CD4-positive, CD25-positive, alpha-beta regulatory T cell (primary cell): ENCODE data around the gene LGR6. TPM values are rescaled to one million over a fixed set of nuclear protein-coding genes. Genes with fewer than 3 reads are reported as not detected.

Experiments
- ATAC-seq, 2 donors: fragments of 150-1000 bp; cut with Tn5 transposase; one replicate each; pipeline ENCODE4 v1.10.0; 2021; ENCODE audit warnings: low read depth in 2 of 2, moderate number of reproducible peaks in 2 of 2, moderate library complexity in 1 of 2
- DNase-seq, 3 donors: peaks; one replicate each; pipeline versions ENCODE4 v3.0.0 to v3.0.0-alpha.2; 2012 to 2022; ENCODE audit warnings: mixed read lengths in 1 of 3
- H3K27ac ChIP-seq: one replicate; pipeline ENCODE4 v1.7.0; 2013; ENCODE audit warnings: mild to moderate bottlenecking, low read length; ENCODE audit not compliant: insufficient read depth, poor library complexity, severe bottlenecking
- H3K27me3 ChIP-seq: one replicate; pipeline ENCODE4 v1.7.0; 2013; ENCODE audit warnings: low read length; ENCODE audit not compliant: control insufficient read depth, insufficient read depth
- H3K36me3 ChIP-seq: one replicate; pipeline ENCODE4 v1.7.0; 2013; ENCODE audit warnings: mild to moderate bottlenecking, low read length, moderate library complexity; ENCODE audit not compliant: control insufficient read depth, insufficient read depth
- H3K4me1 ChIP-seq: 2 replicates; pipeline ENCODE4 v1.7.0; 2013; ENCODE audit warnings: mild to moderate bottlenecking, low read length; ENCODE audit not compliant: insufficient read depth, control insufficient read depth, poor library complexity, severe bottlenecking
- H3K4me3 ChIP-seq: one replicate; pipeline ENCODE4 v1.7.0; 2013; ENCODE audit warnings: low read depth, mild to moderate bottlenecking, low read length, moderate library complexity
- H3K9me3 ChIP-seq, 2 experiments: 1 replicate in 1 of 2; 2 replicates in 1 of 2; pipeline ENCODE4 v1.7.0; 2013; ENCODE audit warnings: low read length in 2 of 2, mild to moderate bottlenecking in 1 of 2, moderate library complexity in 1 of 2; ENCODE audit not compliant: control insufficient read depth in 2 of 2
- H3K27ac Mint-ChIP-seq, 3 donors: one replicate each; pipeline ENCODE4 v1.8.0; 2020 to 2022; ENCODE audit warnings: mild to moderate bottlenecking in 3 of 3, mixed read lengths in 3 of 3, moderate library complexity in 2 of 3
- H3K27me3 Mint-ChIP-seq: one replicate; pipeline ENCODE4 v1.8.0; 2022; ENCODE audit warnings: mild to moderate bottlenecking, mixed read lengths
- H3K36me3 Mint-ChIP-seq: one replicate; pipeline ENCODE4 v1.8.0; 2020; ENCODE audit warnings: mixed read lengths
- H3K4me1 Mint-ChIP-seq, 4 donors: one replicate each; pipeline ENCODE4 v1.8.0; 2020 to 2022; ENCODE audit warnings: mixed read lengths in 4 of 4, mild to moderate bottlenecking in 1 of 4
- H3K4me3 Mint-ChIP-seq, 4 donors: one replicate each; pipeline ENCODE4 v1.8.0; 2020 to 2022; ENCODE audit warnings: mild to moderate bottlenecking in 4 of 4, mixed read lengths in 4 of 4, moderate library complexity in 3 of 4
- H3K9me3 Mint-ChIP-seq, 7 donors: one replicate each; pipeline ENCODE4 v1.8.0; 2020 to 2022; ENCODE audit warnings: mixed read lengths in 7 of 7, mild to moderate bottlenecking in 3 of 7, moderate library complexity in 2 of 7
- polyA plus RNA-seq, 4 donors: library from polyadenylated mRNA; unstranded; fragments of 300-500 nt; fragmentation: Illumina TruSeq; gene quantifications; one replicate each; pipeline ENCODE4 v1.2.3, GENCODE V29; 2021
- total RNA-seq: library from RNA; stranded (reverse); gene quantifications from one replicate; pipeline ENCODE4 v1.2.3, GENCODE V29; 2022

Gene LGR6
- total and polyA plus RNA-seq, 5 donors from 2014 or later, result 0.16 to 0.87 (median 0.30) TPM

- no peaks in the 10 kb centered on the region for H3K9me3 ChIP-seq
- Mint-ChIP-seq H3K4me3 (no peak overlapping the region), H3K27me3 (no peaks in the 10 kb centered on the region), H3K27ac (no peak overlapping the region), H3K9me3 (peaks cover 0 to 2% (median 0%) of the 10 kb centered on the region in 7 donors), H3K4me1 (peaks cover 16 to 34% (median 25%) of the 10 kb centered on the region in 4 donors), H3K36me3 (peaks cover 4% of the 10 kb centered on the region)
- H3K4me1 ChIP-seq, result no peaks in the 10 kb centered on the region
- no peaks in the 10 kb centered on the region for H3K36me3 ChIP-seq
- no peak overlapping the region for H3K27ac ChIP-seq
- H3K4me3 ChIP-seq, result no peak overlapping the region
- DNase-seq (no peak), ATAC-seq (no peak)
- H3K27me3 ChIP-seq, result no peaks in the 10 kb centered on the region
These were observed 162.4 kb downstream of the LGR6 start for GRCh38 chr1:202355944-202356553.

GRCh38 chr1:202357506-202357905 is 163.9 kb downstream of the LGR6 start:
- Mint-ChIP-seq H3K4me3 (no peak overlapping the region), H3K27me3 (no peaks in the 10 kb centered on the region), H3K36me3 (peaks cover 4% of the 10 kb centered on the region), H3K27ac (no peak overlapping the region), H3K9me3 (peaks cover 0 to 2% (median 0%) of the 10 kb centered on the region in 7 donors), H3K4me1 (peaks cover 25 to 32% (median 30%) of the 10 kb centered on the region in 4 donors)
- Histone ChIP-seq H3K4me1 (no peaks in the 10 kb centered on the region), H3K27ac (no peak overlapping the region), H3K4me3 (no peak overlapping the region), H3K9me3 (no peaks in the 10 kb centered on the region), H3K36me3 (no peaks in the 10 kb centered on the region), H3K27me3 (no peaks in the 10 kb centered on the region)
- ATAC-seq (no peak), DNase-seq (no peak)

GRCh38 chr1:202361224-202361623 is 167.6 kb downstream of the LGR6 start:
- no peak overlapping the region for H3K4me3 ChIP-seq
- Mint-ChIP-seq H3K36me3 (peaks cover 4% of the 10 kb centered on the region), H3K27me3 (no peaks in the 10 kb centered on the region), H3K27ac (no peak overlapping the region), H3K4me1 (peaks cover 19 to 23% (median 22%) of the 10 kb centered on the region in 4 donors), H3K9me3 (peaks cover 0 to 2% (median 0%) of the 10 kb centered on the region in 7 donors), H3K4me3 (no peak overlapping the region)
- no peak for DNase-seq
- no peak for ATAC-seq
- no peaks in the 10 kb centered on the region for H3K36me3 ChIP-seq
- H3K27me3 ChIP-seq, result no peaks in the 10 kb centered on the region
- no peaks in the 10 kb centered on the region for H3K4me1 ChIP-seq
- no peaks in the 10 kb centered on the region for H3K9me3 ChIP-seq
- no peak overlapping the region for H3K27ac ChIP-seq

- no peak overlapping the region for H3K27ac Mint-ChIP-seq
- no peaks in the 10 kb centered on the region for H3K36me3 ChIP-seq
These were observed 168.1 kb downstream of the LGR6 start for GRCh38 chr1:202361701-202362100.

GRCh38 chr1:202362212-202362611 is 168.6 kb downstream of the LGR6 start:
- no peaks in the 10 kb centered on the region for H3K4me1 ChIP-seq
- H3K36me3 ChIP-seq, result no peaks in the 10 kb centered on the region
- Mint-ChIP-seq H3K27me3 (no peaks in the 10 kb centered on the region), H3K4me1 (peaks cover 16 to 22% (median 17%) of the 10 kb centered on the region in 4 donors), H3K4me3 (no peak overlapping the region), H3K36me3 (peaks cover under 1% of the 10 kb centered on the region), H3K9me3 (peaks cover 0 to 2% (median 0%) of the 10 kb centered on the region in 7 donors), H3K27ac (no peak overlapping the region)
- no peak for DNase-seq
- H3K27me3 ChIP-seq, result no peaks in the 10 kb centered on the region
- H3K27ac ChIP-seq, result no peak overlapping the region
- ATAC-seq, result no peak
- no peak overlapping the region for H3K4me3 ChIP-seq
- H3K9me3 ChIP-seq, result no peaks in the 10 kb centered on the region

More at GRCh38 chr1:202361701-202362100, 168.1 kb downstream of the LGR6 start:
- DNase-seq, result no peak
- no peaks in the 10 kb centered on the region for H3K27me3 Mint-ChIP-seq
- no peak overlapping the region for H3K4me3 ChIP-seq
- peaks cover 4% of the 10 kb centered on the region for H3K36me3 Mint-ChIP-seq
- no peak overlapping the region for H3K27ac ChIP-seq
- H3K9me3 ChIP-seq, result no peaks in the 10 kb centered on the region
- H3K27me3 ChIP-seq, result no peaks in the 10 kb centered on the region
- no peak overlapping the region for H3K4me3 Mint-ChIP-seq
- no peak for ATAC-seq
- peaks cover 19 to 22% (median 20%) of the 10 kb centered on the region in 4 donors for H3K4me1 Mint-ChIP-seq
- H3K4me1 ChIP-seq, result no peaks in the 10 kb centered on the region
- H3K9me3 Mint-ChIP-seq, result peaks cover 0 to 2% (median 0%) of the 10 kb centered on the region in 7 donors

GRCh38 chr1:202365092-202365815 is 171.7 kb downstream of the LGR6 start:
- H3K4me1 ChIP-seq, result no peaks in the 10 kb centered on the region
- H3K4me3 ChIP-seq, result no peak overlapping the region
- no peak overlapping the region for H3K27ac ChIP-seq
- H3K9me3 Mint-ChIP-seq, result peaks cover 0 to 2% (median 0%) of the 10 kb centered on the region in 7 donors
- H3K9me3 ChIP-seq, result no peaks in the 10 kb centered on the region
- no peak overlapping the region for H3K27ac Mint-ChIP-seq
- peaks cover 6% of the 10 kb centered on the region for H3K36me3 Mint-ChIP-seq
- H3K27me3 Mint-ChIP-seq, result no peaks in the 10 kb centered on the region
- DNase-seq (no peak), ATAC-seq (no peak)
- H3K36me3 ChIP-seq, result no peaks in the 10 kb centered on the region
- no peaks in the 10 kb centered on the region for H3K27me3 ChIP-seq
- no peak overlapping the region for H3K4me3 Mint-ChIP-seq
- peaks cover 5 to 15% (median 8%) of the 10 kb centered on the region in 4 donors for H3K4me1 Mint-ChIP-seq

- H3K4me1 Mint-ChIP-seq, result peaks cover under 1 to 4% (median 2%) of the 10 kb centered on the region in 4 donors
These were observed 173.7 kb downstream of the LGR6 start for GRCh38 chr1:202367271-202367670.

More at GRCh38 chr1:202367271-202367670, 173.7 kb downstream of the LGR6 start:
- H3K9me3 Mint-ChIP-seq, result peaks cover 0 to under 1% (median 0%) of the 10 kb centered on the region in 7 donors
- no peak for ATAC-seq
- Histone ChIP-seq H3K27me3 (no peaks in the 10 kb centered on the region), H3K36me3 (no peaks in the 10 kb centered on the region), H3K27ac (no peak overlapping the region), H3K4me1 (no peaks in the 10 kb centered on the region), H3K4me3 (no peak overlapping the region), H3K9me3 (no peaks in the 10 kb centered on the region)
- DNase-seq, result no peak
- no peak overlapping the region for H3K4me3 Mint-ChIP-seq
- H3K36me3 Mint-ChIP-seq, result peaks cover 6% of the 10 kb centered on the region
- H3K27ac Mint-ChIP-seq, result no peak overlapping the region
- H3K27me3 Mint-ChIP-seq, result no peaks in the 10 kb centered on the region
